ENCODE measurements around the gene ABHD8.
"Not testable (repeated sequence)": the region's sequence is repeated elsewhere in the genome, so short reads cannot be mapped to it uniquely, and the experiment has no call there.

ABHD8 gene

GRCh38 chr19:17294051-17294891 is 9.0 kb downstream of the ABHD8 start:
- DNase-seq = peak; percentile 45

- no peak for DNase-seq
Observed at GRCh38 chr19:17293605-17294004, 9.6 kb downstream of the ABHD8 start.

DNA sequence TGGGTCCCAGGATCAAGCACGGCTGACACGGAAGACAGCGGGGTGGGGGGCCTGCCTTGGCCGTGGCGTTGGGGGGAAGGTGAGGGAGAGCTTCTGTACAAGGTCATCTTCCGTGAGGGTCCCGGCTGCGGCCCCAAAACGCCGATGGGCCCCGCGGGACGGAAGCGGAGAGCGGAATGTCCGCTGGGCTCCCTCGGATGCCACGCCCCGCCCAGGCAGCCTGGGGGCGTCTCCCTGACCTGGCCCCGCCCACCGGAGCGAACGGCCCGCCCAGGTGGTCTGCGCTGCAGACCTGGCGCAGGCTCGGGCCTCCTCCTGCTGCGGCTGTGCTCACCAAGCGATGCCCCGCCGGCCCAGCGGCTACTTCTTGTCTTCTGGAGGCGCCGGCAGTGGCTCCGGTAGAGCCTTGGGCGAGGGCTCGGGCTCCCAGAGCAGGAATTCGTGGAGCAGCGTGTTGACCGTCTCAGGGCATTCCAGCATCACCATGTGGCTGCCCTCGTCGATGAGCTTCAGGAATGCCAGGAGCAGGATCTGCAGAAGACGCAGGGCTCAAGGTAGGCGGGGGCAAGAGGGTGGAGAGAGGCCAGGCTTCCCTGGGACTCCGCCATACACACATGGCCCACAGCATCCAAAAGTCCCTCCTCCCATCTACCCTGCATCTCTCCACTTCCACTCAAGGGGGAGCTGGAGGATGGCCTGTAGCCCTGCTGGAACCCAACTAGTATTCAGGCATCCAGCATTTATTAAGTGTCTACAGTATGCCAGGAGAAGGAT is 10.7 kb downstream of the ABHD8 start:
- peak; percentile 80 for DNase-seq

- DNase-seq = peak; percentile 39
Observed at GRCh38 chr19:17289489-17289888, 13.7 kb downstream of the ABHD8 start.

DNA sequence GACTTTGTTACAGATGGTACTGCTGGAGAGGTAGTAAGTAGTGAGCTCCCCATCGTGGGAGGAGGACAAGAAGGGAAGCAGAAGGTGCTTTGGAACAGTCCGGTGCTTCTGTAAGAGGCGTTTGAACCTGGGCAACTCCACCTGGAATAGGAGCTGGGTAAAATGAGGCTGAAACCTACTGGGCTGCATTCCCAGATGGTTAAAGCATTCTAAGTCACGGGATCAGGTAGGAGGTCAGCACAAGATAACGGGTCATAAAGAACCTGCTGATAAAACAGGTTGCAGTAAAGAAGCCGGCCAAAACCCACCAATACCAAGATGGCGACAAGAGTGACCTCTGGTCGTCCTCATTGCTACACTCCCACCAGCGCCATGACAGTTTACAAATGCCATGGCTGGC is 16.5 kb downstream of the ABHD8 start:
- no peak for DNase-seq

DNA sequence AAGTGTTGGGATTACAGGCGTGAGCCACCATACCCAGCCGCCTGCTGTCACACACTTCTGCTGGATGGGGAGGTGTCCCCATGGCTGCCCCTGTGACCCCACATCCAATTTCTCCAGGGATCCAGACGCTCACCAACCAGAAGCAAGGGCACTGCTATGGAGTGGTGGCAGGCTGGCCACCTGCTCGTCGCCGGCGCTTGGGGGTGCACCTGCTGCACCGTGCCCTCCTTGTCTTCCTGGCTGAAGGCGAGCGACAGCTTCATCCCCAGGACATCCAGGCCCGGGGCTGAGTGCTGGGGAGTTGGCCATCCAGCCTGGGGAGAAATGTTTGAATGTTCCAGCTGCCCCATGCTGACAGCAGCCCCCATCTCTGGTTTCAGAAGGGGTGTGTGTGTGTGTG is 17.0 kb downstream of the ABHD8 start:
- DNase-seq = no peak

DNA sequence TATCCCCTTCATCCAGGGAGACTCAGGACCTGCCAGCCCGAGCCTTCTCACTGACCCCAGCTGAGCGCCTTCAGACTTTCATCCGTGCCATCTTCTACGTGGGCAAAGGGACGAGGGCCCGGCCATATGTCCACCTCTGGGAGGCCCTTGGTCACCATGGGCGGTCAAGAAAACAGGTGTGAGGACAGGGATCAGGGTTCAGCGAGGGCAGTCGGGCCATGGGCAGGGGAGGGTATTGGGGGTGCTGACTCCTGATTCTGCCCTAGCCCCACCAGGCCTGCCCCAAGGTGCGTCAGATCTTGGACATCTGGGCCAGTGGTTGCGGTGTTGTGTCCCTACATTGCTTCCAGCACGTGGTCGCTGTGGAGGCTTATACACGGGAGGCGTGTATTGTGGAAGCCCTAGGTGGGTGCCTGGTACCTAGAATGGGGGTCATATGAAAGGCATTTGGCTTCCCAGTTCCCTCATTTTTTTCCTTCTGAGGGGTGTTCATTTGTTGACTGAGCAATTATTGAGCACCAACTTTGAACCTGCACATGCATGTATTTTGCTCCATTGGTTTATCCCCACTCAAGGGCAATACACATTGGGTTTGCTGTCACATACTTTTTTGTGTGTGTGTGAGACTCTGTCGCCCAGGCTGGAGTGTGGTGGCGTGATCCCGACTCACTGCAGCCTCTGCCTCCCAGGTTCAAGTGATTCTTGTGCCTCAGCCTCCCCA is 17.6 kb downstream of the ABHD8 start:
- no peak for DNase-seq

DNA sequence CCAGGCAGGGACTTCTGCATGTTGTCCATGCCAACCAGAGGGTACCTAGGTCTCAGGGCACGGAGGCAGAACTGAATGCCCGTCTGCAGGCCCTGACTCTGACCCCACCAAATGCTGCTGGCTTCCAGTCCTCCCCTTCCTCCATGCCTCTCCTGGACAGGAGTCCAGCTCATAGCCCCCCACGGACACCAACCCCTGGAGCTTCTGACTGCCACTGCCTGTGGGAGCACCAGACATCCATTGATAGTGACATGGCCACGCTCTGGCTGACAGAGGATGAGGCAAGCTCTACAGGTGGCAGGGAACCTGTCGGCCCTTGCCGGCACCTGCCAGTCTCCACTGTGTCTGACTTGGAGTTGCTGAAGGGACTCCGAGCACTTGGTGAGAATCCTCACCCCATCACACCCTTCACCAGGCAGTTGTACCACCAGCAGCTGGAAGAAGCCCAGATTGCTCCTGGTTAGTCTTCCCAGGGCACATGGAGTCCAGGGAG is 19.7 kb downstream of the ABHD8 start:
- no peak for DNase-seq

- DNase-seq = peak; percentile 84
Observed at GRCh38 chr19:17282488-17283125, 20.6 kb downstream of the ABHD8 start.

GRCh38 chr19:17281391-17282304 is 21.6 kb downstream of the ABHD8 start, which contains the start of gene ANKLE1:
ANKLE1 (plus strand) TSS chr19:17281901; CDS start chr19:17281921, 20 bp downstream.
- DNase-seq = peak; percentile 35

DNA sequence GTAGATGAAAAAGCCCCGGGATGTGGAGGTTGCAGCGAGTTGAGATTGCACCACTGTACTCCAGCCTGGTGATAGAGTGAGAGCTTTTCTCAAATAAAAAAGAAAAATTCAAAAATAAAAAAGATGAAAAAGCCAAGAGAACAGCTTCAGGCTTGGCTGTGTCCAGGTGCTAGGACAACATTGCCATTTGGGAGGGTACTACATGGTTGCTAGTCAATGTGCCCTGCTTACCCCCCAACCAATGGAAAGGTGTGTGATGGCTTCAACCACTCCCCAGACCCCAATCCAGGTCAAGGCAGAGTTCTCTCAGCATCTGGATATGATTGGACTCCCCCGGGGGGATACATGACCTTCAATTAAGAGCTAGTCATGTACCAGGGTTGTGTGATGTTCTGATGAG is 23.8 kb downstream of the ABHD8 start:
- DNase-seq = no peak

DNA sequence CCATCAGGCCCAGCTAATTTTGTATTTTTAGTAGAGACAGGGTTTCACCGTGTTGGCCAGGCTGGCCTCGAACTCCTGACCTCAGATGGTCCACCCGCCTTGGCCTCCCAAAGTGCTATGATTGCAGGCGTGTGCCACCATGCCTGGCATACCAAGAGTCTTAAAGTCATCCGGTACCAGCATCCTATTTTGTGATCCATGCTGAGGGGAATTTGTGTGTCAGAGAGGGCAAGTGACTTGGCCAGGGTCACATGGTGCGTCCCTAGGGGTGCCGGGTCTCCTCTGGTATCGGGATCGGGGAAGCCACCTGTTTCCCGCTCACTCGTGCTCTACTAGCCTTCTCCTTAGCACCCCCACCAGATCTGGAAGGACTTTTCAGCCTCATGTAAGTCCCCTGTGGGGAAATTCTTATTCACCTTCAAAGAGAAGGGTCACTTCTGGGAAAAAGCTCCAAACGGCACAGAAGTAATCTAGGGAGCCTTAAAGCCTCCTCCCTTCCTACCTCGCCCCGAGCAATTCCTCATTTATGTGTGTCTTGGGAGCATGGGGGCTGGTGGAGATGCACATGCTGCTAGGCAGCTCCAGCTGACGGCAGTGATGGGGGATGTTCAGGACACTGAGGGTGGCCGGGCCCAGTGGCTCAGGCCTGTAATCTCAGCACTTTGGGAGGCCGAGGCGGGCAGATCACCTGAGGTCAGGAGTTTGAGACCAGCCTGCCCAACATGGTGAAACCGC is 27.6 kb downstream of the ABHD8 start:
- no peak for DNase-seq

DNA sequence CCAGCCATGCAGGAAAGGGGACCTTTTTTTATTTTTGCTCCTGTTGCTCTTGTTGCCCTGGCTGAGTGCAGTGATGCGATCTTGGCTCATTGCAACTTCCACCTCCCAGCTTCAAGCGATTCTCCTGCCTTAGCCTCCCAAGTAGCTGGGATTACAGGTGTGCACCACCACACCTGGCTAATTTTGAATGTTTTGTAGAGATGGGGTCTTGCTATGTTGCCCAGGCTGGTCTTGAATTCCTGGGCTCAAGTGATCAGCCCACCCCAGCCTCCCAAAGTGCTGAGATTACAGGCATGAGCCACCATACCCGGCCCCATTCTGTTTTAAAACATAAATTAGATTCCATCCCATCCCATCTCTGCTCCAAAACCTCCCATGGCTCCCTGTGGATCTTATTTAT is 28.3 kb downstream of the ABHD8 start:
- DNase-seq = not testable (repeated sequence)

DNA sequence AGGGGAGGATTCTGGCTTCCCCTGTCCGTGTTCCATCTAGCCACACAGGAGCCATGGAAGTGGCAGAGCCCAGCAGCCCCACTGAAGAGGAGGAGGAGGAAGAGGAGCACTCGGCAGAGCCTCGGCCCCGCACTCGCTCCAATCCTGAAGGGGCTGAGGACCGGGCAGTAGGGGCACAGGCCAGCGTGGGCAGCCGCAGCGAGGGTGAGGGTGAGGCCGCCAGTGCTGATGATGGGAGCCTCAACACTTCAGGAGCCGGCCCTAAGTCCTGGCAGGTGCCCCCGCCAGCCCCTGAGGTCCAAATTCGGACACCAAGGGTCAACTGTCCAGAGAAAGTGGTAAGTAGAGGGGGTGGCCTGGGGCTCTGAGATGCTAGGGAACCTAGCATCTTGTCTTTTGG is 34.5 kb downstream of the ABHD8 start:
- DNase-seq = no peak

DNA sequence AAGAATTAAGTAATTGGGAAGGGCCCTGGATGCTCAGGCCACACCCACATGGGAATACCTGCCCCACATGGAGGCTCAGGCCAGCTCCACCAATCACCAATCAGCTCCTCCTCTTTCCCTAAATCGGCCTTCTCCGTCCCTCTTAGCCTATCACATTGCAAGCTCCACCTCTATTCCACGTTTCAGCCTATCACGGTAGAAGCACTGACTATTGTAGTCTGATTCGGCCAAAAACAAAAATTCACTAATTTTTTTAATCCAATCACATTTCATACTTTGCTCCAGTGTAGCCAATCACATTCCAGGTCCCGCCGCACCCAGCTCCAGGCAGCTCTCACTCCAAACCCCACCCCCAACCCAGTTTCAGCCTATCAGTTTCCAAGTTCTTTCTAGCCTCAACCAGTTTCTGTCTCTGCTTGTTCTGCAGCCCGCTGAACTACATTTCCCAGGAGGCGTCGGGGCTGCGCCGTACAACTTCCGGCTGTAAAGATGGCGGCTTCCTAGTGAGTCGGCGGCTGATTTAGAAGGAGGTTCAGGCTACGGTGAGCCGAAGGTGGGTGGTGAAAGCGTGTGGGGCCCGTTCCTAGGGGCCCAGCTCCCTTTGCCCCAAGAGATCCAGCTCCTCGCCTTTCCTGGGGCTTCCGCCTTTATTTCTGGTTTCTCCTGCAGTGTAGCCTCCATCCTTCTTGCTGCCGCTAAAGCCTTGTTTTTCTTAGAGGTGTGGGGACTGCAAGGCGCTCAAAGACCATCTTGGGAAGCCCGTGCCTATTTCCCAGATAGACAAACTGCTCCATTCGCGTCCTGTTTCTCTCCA is 36.0 kb downstream of the ABHD8 start, which contains the start of gene BABAM1:
BABAM1 (plus strand) TSS at position 469 of the 814 bp plus-strand sequence. CDS start 1,364 bp downstream, outside the sequence.
- DNase-seq = peak; percentile 96

DNA sequence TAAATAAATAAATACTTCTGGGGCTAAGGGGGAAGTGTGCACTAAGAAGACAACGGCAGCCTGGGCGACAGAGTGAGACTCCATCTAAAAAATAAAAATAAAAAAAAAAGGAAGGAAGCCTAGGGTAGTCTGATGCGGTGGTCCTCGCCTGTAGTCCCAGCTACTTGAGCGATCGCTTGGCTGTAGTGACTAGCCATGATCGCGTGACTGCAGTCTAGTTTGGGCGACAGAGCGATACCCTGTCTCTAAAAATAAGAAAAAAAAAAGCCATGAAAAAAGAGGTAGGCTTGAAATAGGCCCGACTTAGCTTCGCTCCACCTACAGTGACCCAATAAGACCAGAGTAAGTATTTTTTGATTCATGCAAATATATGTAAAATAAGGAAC is 36.6 kb downstream of the ABHD8 start:
- no peak for DNase-seq

DNA sequence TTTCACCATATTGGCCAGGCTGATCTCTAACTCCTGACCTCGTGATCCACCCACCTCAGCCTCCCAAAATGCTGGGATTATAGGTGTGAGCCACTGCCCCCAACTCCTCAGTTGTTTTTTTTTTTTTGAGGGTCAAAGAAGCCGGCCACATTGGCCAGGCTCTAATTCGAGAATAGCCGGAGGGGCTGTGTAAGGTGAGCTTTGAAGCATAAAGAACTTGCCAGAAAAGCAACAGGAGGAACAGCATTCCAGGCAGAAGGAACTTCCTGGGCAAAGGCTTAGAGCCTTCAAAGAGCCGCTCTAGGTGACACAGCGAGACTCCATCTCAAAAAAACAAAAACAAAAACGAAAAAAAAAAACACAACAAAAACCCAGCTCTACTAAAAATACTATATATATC is 37.2 kb downstream of the ABHD8 start:
- no peak for DNase-seq

- DNase-seq = no peak
Observed at GRCh38 chr19:17264641-17264979, 38.6 kb downstream of the ABHD8 start, which contains the start of gene USHBP1. USHBP1 (minus strand) TSS chr19:17264745; CDS start chr19:17264299, 446 bp downstream.

Measured in CD4-positive, alpha-beta T cell treated with Interleukin-6 for 4 hours (primary cell).